Measurements from ENCODE around the gene TIPARP.

- TF ChIP-seq CTCF (IDR thresholded peaks at IDR 0.05; ENCODE audit: control extremely low read depth in 1 of 3, insufficient read depth in 1 of 3, low read depth in 1 of 3, low read length in 3 of 3) (no peak), TAF1 (IDR thresholded peaks at IDR 0.05; ENCODE audit: low read depth, low read length) (no peak), SIN3A (conservative IDR thresholded peaks at IDR 0.05 in 1 of 2, IDR thresholded peaks at IDR 0.05 in 1 of 2; ENCODE audit: low read depth in 1 of 2, low read length in 2 of 2) (no peak), POLR2A (IDR thresholded peaks at IDR 0.05; ENCODE audit: control extremely low read depth in 1 of 2, low read depth in 2 of 2, low read length in 2 of 2) (no peak), ATF2 (IDR thresholded peaks at IDR 0.05; ENCODE audit: low read length) (no peak), SP2 (IDR thresholded peaks at IDR 0.05; ENCODE audit: low read length) (no peak), EZH2 (IDR thresholded peaks at IDR 0.05; ENCODE audit: low read depth, low read length, severe bottlenecking) (no peak), CBX5 (IDR thresholded peaks at IDR 0.05; ENCODE audit: low read depth, low read length) (no peak), JUND (IDR thresholded peaks at IDR 0.05; ENCODE audit: low read length) (no peak), SIRT6 (IDR thresholded peaks at IDR 0.05; ENCODE audit: low read length) (no peak)
Measured at GRCh38 chr3:156676768-156677479, 2.5 kb downstream of the TIPARP start.
